Osteoblast (primary cell): ENCODE measurements around the gene ZNF146. TPM values are rescaled to one million over a fixed set of nuclear protein-coding genes. Genes with fewer than 3 reads are reported as not detected.

Experiments used
- DNase-seq: peaks from one replicate; pipeline ENCODE4 v3.0.0; 2011; ENCODE audit warnings: low spot score, mixed read lengths; ENCODE audit not compliant: insufficient read length; ENCODE audit errors: missing footprints
- H2AFZ ChIP-seq: 2 replicates; pipeline ENCODE4 v1.6.0; 2011; ENCODE audit warnings: mild to moderate bottlenecking, low read length
- H3K27ac ChIP-seq: 2 replicates; pipeline ENCODE4 v1.5.1; 2011; ENCODE audit warnings: mild to moderate bottlenecking, low read depth, low read length, moderate library complexity
- H3K27me3 ChIP-seq: 2 replicates; pipeline ENCODE4 v1.6.0; 2012; ENCODE audit warnings: mild to moderate bottlenecking, control low read depth, inconsistent platforms, low read length, moderate library complexity; ENCODE audit not compliant: insufficient read depth
- H3K36me3 ChIP-seq: 2 replicates; pipeline ENCODE4 v1.5.1; 2011; ENCODE audit warnings: mild to moderate bottlenecking, low read length, control low read depth, moderate library complexity; ENCODE audit not compliant: insufficient read depth
- H3K4me1 ChIP-seq: 2 replicates; pipeline ENCODE4 v1.5.1; 2011; ENCODE audit warnings: mild to moderate bottlenecking, low read length, control low read depth, moderate library complexity; ENCODE audit not compliant: insufficient read depth
- H3K4me2 ChIP-seq: 2 replicates; pipeline ENCODE4 v1.6.0; 2011; ENCODE audit warnings: mild to moderate bottlenecking, low read length; ENCODE audit not compliant: insufficient read depth
- H3K4me3 ChIP-seq: fragments of 200-600 bp; sonication (generic); 3 replicates; pipeline ENCODE4 v1.5.1; 2012; ENCODE audit warnings: mild to moderate bottlenecking, low read length, inconsistent platforms; ENCODE audit not compliant: insufficient read depth
- H3K79me2 ChIP-seq: 2 replicates; pipeline ENCODE4 v1.6.0; 2012; ENCODE audit warnings: mild to moderate bottlenecking, low read length, control low read depth, inconsistent platforms; ENCODE audit not compliant: insufficient read depth
- H3K9me3 ChIP-seq: 2 replicates; pipeline ENCODE4 v1.5.1; 2011; ENCODE audit warnings: low read depth, low read length, control low read depth
- H4K20me1 ChIP-seq: 2 replicates; pipeline ENCODE4 v1.6.0; 2012; ENCODE audit warnings: mild to moderate bottlenecking, low read length, control low read depth; ENCODE audit not compliant: insufficient read depth
- total RNA-seq: library from RNA; depleted of rRNA; stranded (reverse); fragments of >200 nt; gene quantifications from 2 replicates; pipeline ENCODE4 v1.2.3, GENCODE V29; 2012
- TF ChIP-seq, protein P1 (sequence below): IDR thresholded peaks from 2 replicates; pipeline ENCODE4 v1.5.1; 2011; ENCODE audit warnings: mild to moderate bottlenecking, low read depth, low read length, moderate library complexity; ENCODE audit errors: extremely low read depth

Gene ZNF146
- total RNA-seq, 1 donor = 82.2 TPM

DNA sequence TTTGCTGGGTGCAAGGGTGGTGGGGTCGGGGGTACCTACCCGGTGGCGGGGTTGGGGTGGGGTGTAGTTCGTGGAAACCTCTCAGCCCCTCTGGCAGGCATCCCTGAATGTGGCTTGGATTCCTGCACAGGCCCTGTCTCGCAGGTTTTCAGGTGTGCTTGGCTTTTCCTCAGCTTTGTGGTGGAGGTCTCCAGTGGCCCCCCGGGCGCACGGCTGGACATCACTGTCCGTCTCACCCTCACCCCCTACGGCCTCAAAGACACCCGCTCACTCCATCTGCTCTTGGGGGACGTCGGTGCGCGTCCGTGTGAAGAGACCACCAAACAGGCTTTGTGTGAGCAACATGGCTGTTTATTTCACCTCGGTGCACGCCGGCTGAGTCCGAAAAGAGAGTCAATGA, 44.3 kb downstream of the ZNF146 start:
- Histone ChIP-seq H3K9me3 (no peaks in the 10 kb centered on the region), H4K20me1 (no peaks in the 10 kb centered on the region), H3K4me2 (no peak overlapping the region), H2AFZ (no peak overlapping the region), H3K4me1 (no peaks in the 10 kb centered on the region), H3K27me3 (no peaks in the 10 kb centered on the region), H3K27ac (no peak overlapping the region), H3K4me3 (no peak overlapping the region), H3K36me3 (no peaks in the 10 kb centered on the region), H3K79me2 (no peaks in the 10 kb centered on the region)
- TF ChIP-seq, protein P1, sequence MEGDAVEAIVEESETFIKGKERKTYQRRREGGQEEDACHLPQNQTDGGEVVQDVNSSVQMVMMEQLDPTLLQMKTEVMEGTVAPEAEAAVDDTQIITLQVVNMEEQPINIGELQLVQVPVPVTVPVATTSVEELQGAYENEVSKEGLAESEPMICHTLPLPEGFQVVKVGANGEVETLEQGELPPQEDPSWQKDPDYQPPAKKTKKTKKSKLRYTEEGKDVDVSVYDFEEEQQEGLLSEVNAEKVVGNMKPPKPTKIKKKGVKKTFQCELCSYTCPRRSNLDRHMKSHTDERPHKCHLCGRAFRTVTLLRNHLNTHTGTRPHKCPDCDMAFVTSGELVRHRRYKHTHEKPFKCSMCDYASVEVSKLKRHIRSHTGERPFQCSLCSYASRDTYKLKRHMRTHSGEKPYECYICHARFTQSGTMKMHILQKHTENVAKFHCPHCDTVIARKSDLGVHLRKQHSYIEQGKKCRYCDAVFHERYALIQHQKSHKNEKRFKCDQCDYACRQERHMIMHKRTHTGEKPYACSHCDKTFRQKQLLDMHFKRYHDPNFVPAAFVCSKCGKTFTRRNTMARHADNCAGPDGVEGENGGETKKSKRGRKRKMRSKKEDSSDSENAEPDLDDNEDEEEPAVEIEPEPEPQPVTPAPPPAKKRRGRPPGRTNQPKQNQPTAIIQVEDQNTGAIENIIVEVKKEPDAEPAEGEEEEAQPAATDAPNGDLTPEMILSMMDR = no peak
- DNase-seq = no peak

- H3K27me3 ChIP-seq = no peaks in the 10 kb centered on the region
- H3K4me3 ChIP-seq = no peak overlapping the region
- no peaks in the 10 kb centered on the region for H3K36me3 ChIP-seq
- H3K79me2 ChIP-seq = no peaks in the 10 kb centered on the region
- no peaks in the 10 kb centered on the region for H3K4me1 ChIP-seq
- H2AFZ ChIP-seq = no peak overlapping the region
- no peak overlapping the region for H3K27ac ChIP-seq
- TF ChIP-seq, protein P1 = no peak
- H3K4me2 ChIP-seq = no peak overlapping the region
- no peaks in the 10 kb centered on the region for H3K9me3 ChIP-seq
- peak; percentile 23 for DNase-seq
- H4K20me1 ChIP-seq = no peaks in the 10 kb centered on the region
Measured at GRCh38 chr19:36265064-36265463, 50.2 kb downstream of the ZNF146 start.

DNA sequence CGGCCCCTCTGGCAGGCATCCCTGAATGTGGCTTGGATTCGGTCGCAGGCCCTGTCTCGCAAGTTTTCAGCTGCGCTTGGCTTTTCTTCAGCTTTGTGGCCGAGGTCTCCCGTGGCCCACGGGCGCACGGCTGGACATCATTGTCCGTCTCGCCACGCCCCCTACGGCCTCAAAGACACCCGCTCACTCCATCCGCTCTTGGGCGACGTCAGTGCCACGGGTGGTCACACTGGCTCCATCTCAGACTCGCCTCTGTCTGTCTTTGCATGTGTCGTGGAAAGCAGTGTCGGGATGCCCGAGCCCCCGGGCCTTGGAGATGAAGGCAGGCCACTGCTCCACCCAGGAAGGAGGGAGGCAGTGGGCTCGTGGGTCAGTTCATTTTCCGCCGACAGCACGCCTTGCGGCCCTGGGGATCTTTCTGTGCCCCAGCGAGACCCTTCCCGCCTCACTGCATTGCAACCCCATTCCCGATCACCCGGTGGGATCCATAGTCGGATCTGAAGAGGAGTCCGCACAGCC, 51.0 kb downstream of the ZNF146 start:
- no peak overlapping the region for H3K4me2 ChIP-seq
- H3K79me2 ChIP-seq = no peaks in the 10 kb centered on the region
- no peaks in the 10 kb centered on the region for H4K20me1 ChIP-seq
- no peak overlapping the region for H3K27ac ChIP-seq
- TF ChIP-seq, protein P1 = no peak
- no peak overlapping the region for H3K4me3 ChIP-seq
- no peaks in the 10 kb centered on the region for H3K27me3 ChIP-seq
- no peaks in the 10 kb centered on the region for H3K9me3 ChIP-seq
- DNase-seq = peak; percentile 63
- no peaks in the 10 kb centered on the region for H3K4me1 ChIP-seq
- H2AFZ ChIP-seq = no peak overlapping the region
- no peaks in the 10 kb centered on the region for H3K36me3 ChIP-seq

GRCh38 chr19:36266375-36266961, 51.6 kb downstream of the ZNF146 start:
- no peaks in the 10 kb centered on the region for H4K20me1 ChIP-seq
- no peak overlapping the region for H3K4me3 ChIP-seq
- no peak overlapping the region for H3K4me2 ChIP-seq
- H3K36me3 ChIP-seq = no peaks in the 10 kb centered on the region
- peak; percentile 76 for DNase-seq
- TF ChIP-seq, protein P1 = no peak
- H3K79me2 ChIP-seq = no peaks in the 10 kb centered on the region
- no peaks in the 10 kb centered on the region for H3K27me3 ChIP-seq
- H3K4me1 ChIP-seq = no peaks in the 10 kb centered on the region
- H3K27ac ChIP-seq = no peak overlapping the region
- H2AFZ ChIP-seq = no peak overlapping the region
- no peaks in the 10 kb centered on the region for H3K9me3 ChIP-seq
